Osteoblast (primary cell): Measurements from ENCODE around the gene ITPR3. TPM values are rescaled to one million over a fixed set of nuclear protein-coding genes. Genes with fewer than 3 reads are reported as not detected.

Source experiments
- DNase-seq: peaks from one replicate; pipeline ENCODE4 v3.0.0; 2011; ENCODE audit warnings: low spot score, mixed read lengths; ENCODE audit not compliant: insufficient read length; ENCODE audit errors: missing footprints
- H2AFZ ChIP-seq: 2 replicates; pipeline ENCODE4 v1.6.0; 2011; ENCODE audit warnings: mild to moderate bottlenecking, low read length
- H3K27ac ChIP-seq: 2 replicates; pipeline ENCODE4 v1.5.1; 2011; ENCODE audit warnings: mild to moderate bottlenecking, low read depth, low read length, moderate library complexity
- H3K27me3 ChIP-seq: 2 replicates; pipeline ENCODE4 v1.6.0; 2012; ENCODE audit warnings: mild to moderate bottlenecking, control low read depth, inconsistent platforms, low read length, moderate library complexity; ENCODE audit not compliant: insufficient read depth
- H3K36me3 ChIP-seq: 2 replicates; pipeline ENCODE4 v1.5.1; 2011; ENCODE audit warnings: mild to moderate bottlenecking, low read length, control low read depth, moderate library complexity; ENCODE audit not compliant: insufficient read depth
- H3K4me1 ChIP-seq: 2 replicates; pipeline ENCODE4 v1.5.1; 2011; ENCODE audit warnings: mild to moderate bottlenecking, low read length, control low read depth, moderate library complexity; ENCODE audit not compliant: insufficient read depth
- H3K4me2 ChIP-seq: 2 replicates; pipeline ENCODE4 v1.6.0; 2011; ENCODE audit warnings: mild to moderate bottlenecking, low read length; ENCODE audit not compliant: insufficient read depth
- H3K4me3 ChIP-seq: fragments of 200-600 bp; sonication (generic); 3 replicates; pipeline ENCODE4 v1.5.1; 2012; ENCODE audit warnings: mild to moderate bottlenecking, low read length, inconsistent platforms; ENCODE audit not compliant: insufficient read depth
- H3K79me2 ChIP-seq: 2 replicates; pipeline ENCODE4 v1.6.0; 2012; ENCODE audit warnings: mild to moderate bottlenecking, low read length, control low read depth, inconsistent platforms; ENCODE audit not compliant: insufficient read depth
- H3K9me3 ChIP-seq: 2 replicates; pipeline ENCODE4 v1.5.1; 2011; ENCODE audit warnings: low read depth, low read length, control low read depth
- H4K20me1 ChIP-seq: 2 replicates; pipeline ENCODE4 v1.6.0; 2012; ENCODE audit warnings: mild to moderate bottlenecking, low read length, control low read depth; ENCODE audit not compliant: insufficient read depth
- total RNA-seq: library from RNA; depleted of rRNA; stranded (reverse); fragments of >200 nt; gene quantifications from 2 replicates; pipeline ENCODE4 v1.2.3, GENCODE V29; 2012
- TF ChIP-seq, protein P1 (sequence below): IDR thresholded peaks from 2 replicates; pipeline ENCODE4 v1.5.1; 2011; ENCODE audit warnings: mild to moderate bottlenecking, low read depth, low read length, moderate library complexity; ENCODE audit errors: extremely low read depth

Gene ITPR3
- total RNA-seq, 1 donor: 46.7 TPM

- H3K36me3 ChIP-seq: peaks cover 10% of the 10 kb centered on the region
- TF ChIP-seq, protein P1, sequence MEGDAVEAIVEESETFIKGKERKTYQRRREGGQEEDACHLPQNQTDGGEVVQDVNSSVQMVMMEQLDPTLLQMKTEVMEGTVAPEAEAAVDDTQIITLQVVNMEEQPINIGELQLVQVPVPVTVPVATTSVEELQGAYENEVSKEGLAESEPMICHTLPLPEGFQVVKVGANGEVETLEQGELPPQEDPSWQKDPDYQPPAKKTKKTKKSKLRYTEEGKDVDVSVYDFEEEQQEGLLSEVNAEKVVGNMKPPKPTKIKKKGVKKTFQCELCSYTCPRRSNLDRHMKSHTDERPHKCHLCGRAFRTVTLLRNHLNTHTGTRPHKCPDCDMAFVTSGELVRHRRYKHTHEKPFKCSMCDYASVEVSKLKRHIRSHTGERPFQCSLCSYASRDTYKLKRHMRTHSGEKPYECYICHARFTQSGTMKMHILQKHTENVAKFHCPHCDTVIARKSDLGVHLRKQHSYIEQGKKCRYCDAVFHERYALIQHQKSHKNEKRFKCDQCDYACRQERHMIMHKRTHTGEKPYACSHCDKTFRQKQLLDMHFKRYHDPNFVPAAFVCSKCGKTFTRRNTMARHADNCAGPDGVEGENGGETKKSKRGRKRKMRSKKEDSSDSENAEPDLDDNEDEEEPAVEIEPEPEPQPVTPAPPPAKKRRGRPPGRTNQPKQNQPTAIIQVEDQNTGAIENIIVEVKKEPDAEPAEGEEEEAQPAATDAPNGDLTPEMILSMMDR: no peak
- no peaks in the 10 kb centered on the region for H3K79me2 ChIP-seq
- no peaks in the 10 kb centered on the region for H3K27me3 ChIP-seq
- H3K4me1 ChIP-seq: no peaks in the 10 kb centered on the region
- no peaks in the 10 kb centered on the region for H3K9me3 ChIP-seq
- DNase-seq: no peak
- H3K4me3 ChIP-seq: no peak overlapping the region
- H2AFZ ChIP-seq: no peak overlapping the region
- no peaks in the 10 kb centered on the region for H4K20me1 ChIP-seq
- no peak overlapping the region for H3K4me2 ChIP-seq
- H3K27ac ChIP-seq: no peak overlapping the region
Measured at GRCh38 chr6:33662318-33662717, 41.2 kb downstream of the ITPR3 start.

GRCh38 chr6:33663028-33663427 lies 41.9 kb downstream of the ITPR3 start:
- Histone ChIP-seq H3K27ac (no peak overlapping the region), H3K4me2 (no peak overlapping the region), H3K79me2 (no peaks in the 10 kb centered on the region), H4K20me1 (no peaks in the 10 kb centered on the region), H2AFZ (no peak overlapping the region), H3K4me1 (no peaks in the 10 kb centered on the region), H3K9me3 (no peaks in the 10 kb centered on the region), H3K27me3 (no peaks in the 10 kb centered on the region), H3K36me3 (peaks cover 10% of the 10 kb centered on the region), H3K4me3 (no peak overlapping the region)
- TF ChIP-seq, protein P1: no peak
- no peak for DNase-seq

DNA sequence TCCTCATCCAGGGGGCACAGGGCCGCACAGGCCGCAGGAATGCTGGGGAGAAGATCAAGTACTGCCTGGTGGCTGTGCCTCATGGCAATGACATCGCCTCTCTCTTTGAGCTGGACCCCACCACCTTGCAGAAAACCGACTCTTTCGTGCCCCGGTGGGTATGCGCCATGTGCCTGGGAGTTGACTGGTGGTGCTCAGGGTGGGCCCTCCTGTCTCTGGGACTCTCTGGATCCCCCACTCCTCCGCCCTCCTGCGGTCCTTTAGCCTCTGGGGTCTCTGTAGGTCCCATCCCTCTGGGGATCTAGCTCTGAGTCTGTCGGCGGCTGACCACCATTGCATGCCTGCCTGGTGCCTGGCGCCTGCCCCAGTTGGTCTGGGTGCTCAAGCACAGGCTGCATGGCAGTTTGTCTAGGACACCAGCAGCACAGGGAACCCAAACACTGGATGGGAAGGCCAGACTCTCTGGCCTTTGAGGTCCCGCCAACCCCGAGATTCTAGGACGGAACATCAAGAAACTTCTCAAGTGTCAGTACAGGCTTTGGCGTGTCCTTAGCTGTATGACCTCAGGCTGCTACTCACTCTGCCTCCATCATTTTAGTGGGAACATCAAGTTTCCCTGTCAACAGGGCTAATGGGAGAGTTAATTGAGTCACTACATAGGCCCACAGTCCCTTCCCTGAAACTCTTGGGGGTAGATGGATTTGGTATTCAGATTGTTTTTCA lies 42.8 kb downstream of the ITPR3 start:
- H3K79me2 ChIP-seq: no peaks in the 10 kb centered on the region
- H3K4me2 ChIP-seq: no peak overlapping the region
- no peak for DNase-seq
- peaks cover 10% of the 10 kb centered on the region for H3K36me3 ChIP-seq
- H3K9me3 ChIP-seq: no peaks in the 10 kb centered on the region
- H3K27me3 ChIP-seq: no peaks in the 10 kb centered on the region
- H3K4me1 ChIP-seq: no peaks in the 10 kb centered on the region
- TF ChIP-seq, protein P1: no peak
- H2AFZ ChIP-seq: no peak overlapping the region
- H4K20me1 ChIP-seq: no peaks in the 10 kb centered on the region
- no peak overlapping the region for H3K27ac ChIP-seq
- no peak overlapping the region for H3K4me3 ChIP-seq

DNA sequence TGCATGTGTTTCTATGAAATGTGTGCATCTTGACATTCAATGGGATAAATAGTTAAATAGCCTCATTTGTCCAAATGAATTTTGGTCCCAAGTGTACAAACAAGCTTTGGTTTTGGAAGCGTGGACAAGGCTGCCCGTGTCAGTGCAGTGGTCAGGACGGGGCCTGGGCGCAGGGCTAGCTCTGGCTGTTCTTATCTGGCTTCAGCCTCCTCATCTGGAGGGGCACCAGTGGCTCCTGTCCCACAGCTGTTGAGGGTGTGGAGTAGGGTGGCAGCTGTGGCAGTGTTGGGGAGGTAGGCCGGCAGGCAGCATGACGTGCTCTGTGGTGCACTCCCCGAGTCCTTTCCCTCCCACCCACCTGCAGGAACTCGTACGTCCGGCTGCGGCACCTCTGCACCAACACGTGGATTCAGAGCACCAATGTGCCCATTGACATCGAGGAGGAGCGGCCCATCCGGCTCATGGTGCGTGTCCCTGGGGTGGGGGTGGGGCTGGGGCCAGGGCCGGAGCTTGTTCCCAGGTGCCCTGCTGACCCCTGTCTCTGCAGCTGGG lies 43.5 kb downstream of the ITPR3 start:
- Histone ChIP-seq H3K79me2 (no peaks in the 10 kb centered on the region), H2AFZ (no peak overlapping the region), H3K27me3 (no peaks in the 10 kb centered on the region), H3K4me3 (no peak overlapping the region), H3K9me3 (no peaks in the 10 kb centered on the region), H3K36me3 (peaks cover 10% of the 10 kb centered on the region), H3K27ac (no peak overlapping the region), H4K20me1 (no peaks in the 10 kb centered on the region), H3K4me1 (no peaks in the 10 kb centered on the region), H3K4me2 (no peak overlapping the region)
- DNase-seq: no peak
- TF ChIP-seq, protein P1: no peak
